WTC11 (cell line): ENCODE data around the gene CTNNA3. TPM values are rescaled to one million over a fixed set of nuclear protein-coding genes. Genes with fewer than 3 reads are reported as not detected.

Experiments used
- ATAC-seq: fragments of 200-7000 bp; cut with Tn5 transposase; 2 replicates; pipeline ENCODE4 v1.10.0; 2021; ENCODE audit warnings: mild to moderate bottlenecking, moderate library complexity
- CTCF ChIA-PET: fragments of 300-600 bp; sonication (Branson Sonifier 250); formaldehyde crosslinking; loops from one replicate; lab custom pipeline; 2021; ENCODE audit warnings: antibody characterized with exemption; lab: Charles Lee
- POLR2A ChIA-PET: fragments of 350-600 bp; sonication (Branson Sonifier 250); formaldehyde crosslinking; loops from one replicate; lab custom pipeline; 2021; ENCODE audit warnings: antibody characterized with exemption; lab: Charles Lee
- DNase-seq: peaks from one replicate; pipeline ENCODE4 v3.0.0; 2021; ENCODE audit warnings: low spot score
- H3K27ac Mint-ChIP-seq: 2 replicates; pipeline ENCODE4 v1.8.0; 2021; ENCODE audit warnings: mixed read lengths
- H3K27me3 Mint-ChIP-seq: 2 replicates; pipeline ENCODE4 v1.8.0; 2021; ENCODE audit warnings: low read depth, mild to moderate bottlenecking, moderate library complexity, mixed read lengths
- H3K36me3 Mint-ChIP-seq: 2 replicates; pipeline ENCODE4 v1.8.0; 2021; ENCODE audit warnings: mixed read lengths
- H3K4me1 Mint-ChIP-seq: 2 replicates; pipeline ENCODE4 v1.8.0; 2022; ENCODE audit warnings: mixed read lengths
- H3K4me3 Mint-ChIP-seq: 2 replicates; pipeline ENCODE4 v1.8.0; 2021; ENCODE audit warnings: mild to moderate bottlenecking, moderate library complexity, mixed read lengths
- H3K9me3 Mint-ChIP-seq: 2 replicates; pipeline ENCODE4 v1.8.0; 2021; ENCODE audit warnings: mixed read lengths
- ARID4B ChIP-seq: sonication (generic); formaldehyde crosslinking; IDR thresholded peaks from 2 replicates; pipeline ENCODE4 v1.8.0; 2023; ENCODE audit warnings: missing genetic modification reagents, mild to moderate bottlenecking, borderline replicate concordance
- ATF1 ChIP-seq: sonication (generic); formaldehyde crosslinking; IDR thresholded peaks from 2 replicates; pipeline ENCODE4 v1.8.1; 2023; ENCODE audit warnings: mild to moderate bottlenecking, moderate library complexity, missing genetic modification reagents
- ATF2 ChIP-seq: sonication (generic); formaldehyde crosslinking; IDR thresholded peaks from 2 replicates; pipeline ENCODE4 v1.8.1; 2022; ENCODE audit warnings: low read depth, missing genetic modification reagents, borderline replicate concordance
- ATF6 ChIP-seq: sonication (generic); formaldehyde crosslinking; IDR thresholded peaks from 2 replicates; pipeline ENCODE4 v1.8.1; 2023; ENCODE audit warnings: mild to moderate bottlenecking, missing genetic modification reagents
- CBFB ChIP-seq: sonication (generic); formaldehyde crosslinking; IDR thresholded peaks from 2 replicates; pipeline ENCODE4 v1.8.1; 2022; ENCODE audit warnings: mild to moderate bottlenecking, low read depth, missing genetic modification reagents
- CREM ChIP-seq: sonication (generic); formaldehyde crosslinking; IDR thresholded peaks from 2 replicates; pipeline ENCODE4 v1.8.1; 2022; ENCODE audit warnings: mild to moderate bottlenecking, missing genetic modification reagents, moderate library complexity
- E2F1 ChIP-seq: sonication (generic); formaldehyde crosslinking; IDR thresholded peaks from 2 replicates; pipeline ENCODE4 v1.8.0; 2022; ENCODE audit warnings: mild to moderate bottlenecking, missing genetic modification reagents
- ELF4 ChIP-seq: sonication (generic); formaldehyde crosslinking; IDR thresholded peaks from 2 replicates; pipeline ENCODE4 v1.8.1; 2022; ENCODE audit warnings: low read depth, mild to moderate bottlenecking, moderate library complexity, missing genetic modification reagents
- GTF2I ChIP-seq: fragments of 250-450 bp; sonication (Bioruptor Pico); conservative IDR thresholded peaks from 2 replicates; pipeline ENCODE4 v1.4.0; 2021; ENCODE audit warnings: mild to moderate bottlenecking
- JUN ChIP-seq: sonication (generic); formaldehyde crosslinking; IDR thresholded peaks from 2 replicates; pipeline ENCODE4 v1.8.0; 2023; ENCODE audit warnings: mild to moderate bottlenecking, missing genetic modification reagents
- NR3C1 ChIP-seq: sonication (generic); formaldehyde crosslinking; conservative IDR thresholded peaks from 2 replicates; pipeline ENCODE4 v1.8.1; 2023; ENCODE audit warnings: low read depth, mild to moderate bottlenecking, missing genetic modification reagents
- OVOL2 ChIP-seq: fragments of 250-450 bp; sonication (Bioruptor Pico); IDR thresholded peaks from 2 replicates; pipeline ENCODE4 v1.9.0; 2021; ENCODE audit warnings: mild to moderate bottlenecking, borderline replicate concordance
- SMAD3 ChIP-seq: sonication (generic); formaldehyde crosslinking; IDR thresholded peaks from 2 replicates; pipeline ENCODE4 v1.8.0; 2022; ENCODE audit warnings: missing genetic modification reagents, mild to moderate bottlenecking, borderline replicate concordance
- USF2 ChIP-seq: sonication (generic); formaldehyde crosslinking; IDR thresholded peaks from 2 replicates; pipeline ENCODE4 v1.8.1; 2023; ENCODE audit warnings: mild to moderate bottlenecking, missing genetic modification reagents, moderate library complexity
- ZNF138 ChIP-seq: sonication (generic); formaldehyde crosslinking; conservative IDR thresholded peaks from 2 replicates; pipeline ENCODE4 v1.8.1; 2022; ENCODE audit warnings: mild to moderate bottlenecking, moderate library complexity, missing genetic modification reagents
- ZNF317 ChIP-seq: sonication (generic); formaldehyde crosslinking; IDR thresholded peaks from 2 replicates; pipeline ENCODE4 v1.8.1; 2023; ENCODE audit warnings: low read depth, mild to moderate bottlenecking, moderate library complexity, missing genetic modification reagents, borderline replicate concordance
- ZNF416 ChIP-seq: fragments of 250-450 bp; sonication (Bioruptor Pico); IDR thresholded peaks from 2 replicates; pipeline ENCODE4 v1.9.0; 2021; ENCODE audit warnings: mild to moderate bottlenecking, inconsistent platforms
- ZNF423 ChIP-seq: fragments of 250-450 bp; sonication (Bioruptor Pico); IDR thresholded peaks from 2 replicates; pipeline ENCODE4 v2.1.2; 2022; ENCODE audit warnings: mild to moderate bottlenecking, moderate library complexity
- ZSCAN18 ChIP-seq: fragments of 250-450 bp; sonication (Bioruptor Pico); IDR thresholded peaks from 2 replicates; pipeline ENCODE4 v2.1.2; 2022; ENCODE audit warnings: mild to moderate bottlenecking, moderate library complexity
- total RNA-seq: library from RNA; stranded (reverse); gene quantifications from 3 replicates; pipeline ENCODE4 v1.2.3, GENCODE V29; 2021

The CTNNA3 gene
- total RNA-seq, 1 experiment from 2014 or later: 6.1 TPM

- TF ChIP-seq ATF1 (CRISPR knock-in tag): no peak
- TF ChIP-seq ATF2 (CRISPR knock-in tag): no peak
- TF ChIP-seq CBFB (CRISPR knock-in tag): no peak
- TF ChIP-seq ELF4 (CRISPR knock-in tag): no peak
- TF ChIP-seq OVOL2 (CRISPR knock-in tag): no peak
- no peak for TF ChIP-seq SMAD3 (CRISPR knock-in tag)
- no peak for TF ChIP-seq ZNF317 (CRISPR knock-in tag)
- no peak for TF ChIP-seq ZSCAN18
- TF ChIP-seq USF2: no peak
- TF ChIP-seq ZNF138: no peak
- no peak for TF ChIP-seq GTF2I (CRISPR knock-in tag)
- no peak for TF ChIP-seq ZNF416
- TF ChIP-seq NR3C1 (CRISPR knock-in tag): no peak
- TF ChIP-seq ZNF423 (CRISPR knock-in tag): no peak
- TF ChIP-seq CREM (CRISPR knock-in tag): no peak
- no peak for TF ChIP-seq ARID4B
- TF ChIP-seq ATF6 (CRISPR knock-in tag): no peak
- no peak for TF ChIP-seq E2F1 (CRISPR knock-in tag)
- no peak for TF ChIP-seq JUN
- no peak for DNase-seq
- Mint-ChIP-seq H3K4me3 (no peak overlapping the region), H3K27ac (no peak overlapping the region), H3K27me3 (no peaks in the 10 kb centered on the region), H3K36me3 (no peaks in the 10 kb centered on the region), H3K4me1 (no peaks in the 10 kb centered on the region), H3K9me3 (0 out of 2 replicates have a peak, but pooled peaks cover 6% of the 10 kb centered on the region)
- no peak for ATAC-seq
- POLR2A ChIA-PET: no interaction called here
- CTCF ChIA-PET: no interaction called here
These were observed 620.5 kb downstream of the CTNNA3 start for GRCh38 chr10:67075491-67075971.
